Measurements from ENCODE around the gene CLOCK. TPM values are rescaled to one million over a fixed set of nuclear protein-coding genes. Genes with fewer than 3 reads are reported as not detected.

CLOCK gene
- total and polyA plus RNA-seq, 2 experiments from 2014 or later = 10.0 to 15.3 TPM

- no peak overlapping the region for H3K27ac ChIP-seq
- DNase-seq (ENCODE audit: low read depth in 1 of 2, low spot score in 1 of 2) = no peak
- no peak for TF ChIP-seq CTCF (IDR thresholded peaks at IDR 0.05; ENCODE audit: low read depth, low read length)
- no peaks in the 10 kb centered on the region for H3K4me1 ChIP-seq (ENCODE audit: low read depth)
- H3K36me3 ChIP-seq = no peaks in the 10 kb centered on the region
- H3K9me3 ChIP-seq (ENCODE audit: low read depth) = no peaks in the 10 kb centered on the region
- no peaks in the 10 kb centered on the region for H3K27me3 ChIP-seq
- H3K4me3 ChIP-seq = no peak overlapping the region
These were observed 48.7 kb downstream of the CLOCK start for GRCh38 chr4:55498051-55498450.

- DNase-seq (ENCODE audit: low read depth in 1 of 2, low spot score in 1 of 2) = peak in 1 of 2 donors; percentile 14
- H3K27me3 ChIP-seq = no peaks in the 10 kb centered on the region
- H3K4me1 ChIP-seq (ENCODE audit: low read depth) = no peaks in the 10 kb centered on the region
- H3K4me3 ChIP-seq = no peak overlapping the region
- H3K9me3 ChIP-seq (ENCODE audit: low read depth) = no peaks in the 10 kb centered on the region
- TF ChIP-seq CTCF (IDR thresholded peaks at IDR 0.05; ENCODE audit: low read depth, low read length) = no peak
- H3K27ac ChIP-seq = no peak overlapping the region
- H3K36me3 ChIP-seq = no peaks in the 10 kb centered on the region
These were observed 55.2 kb downstream of the CLOCK start for GRCh38 chr4:55491486-55491885.

GRCh38 chr4:55488716-55489115 is 58.0 kb downstream of the CLOCK start:
- Histone ChIP-seq H3K4me3 (no peak overlapping the region), H3K9me3 (ENCODE audit: low read depth) (no peaks in the 10 kb centered on the region), H3K27ac (no peak overlapping the region), H3K4me1 (ENCODE audit: low read depth) (peaks cover 3% of the 10 kb centered on the region), H3K36me3 (no peaks in the 10 kb centered on the region), H3K27me3 (no peaks in the 10 kb centered on the region)
- no peak for DNase-seq (ENCODE audit: low read depth in 1 of 2, low spot score in 1 of 2)
- no peak for TF ChIP-seq CTCF (IDR thresholded peaks at IDR 0.05; ENCODE audit: low read depth, low read length)

- no peak for DNase-seq (ENCODE audit: low read depth in 1 of 2, low spot score in 1 of 2)
- H3K4me1 ChIP-seq (ENCODE audit: low read depth) = peaks cover 18% of the 10 kb centered on the region
- TF ChIP-seq CTCF (IDR thresholded peaks at IDR 0.05; ENCODE audit: low read depth, low read length) = no peak
These were observed 60.9 kb downstream of the CLOCK start for GRCh38 chr4:55485821-55486220.

GRCh38 chr4:55483315-55483714 is 63.4 kb downstream of the CLOCK start:
- Histone ChIP-seq H3K27ac (peak overlapping the region; percentile 56), H3K27me3 (no peaks in the 10 kb centered on the region), H3K9me3 (ENCODE audit: low read depth) (no peaks in the 10 kb centered on the region), H3K4me1 (ENCODE audit: low read depth) (peaks cover 21% of the 10 kb centered on the region), H3K4me3 (no peak overlapping the region), H3K36me3 (no peaks in the 10 kb centered on the region)
- no peak for TF ChIP-seq CTCF (IDR thresholded peaks at IDR 0.05; ENCODE audit: low read depth, low read length)
- peak in 1 of 2 donors; percentile 29 for DNase-seq (ENCODE audit: low read depth in 1 of 2, low spot score in 1 of 2)

More at GRCh38 chr4:55485821-55486220, 60.9 kb downstream of the CLOCK start:
- no peaks in the 10 kb centered on the region for H3K27me3 ChIP-seq
- no peaks in the 10 kb centered on the region for H3K9me3 ChIP-seq (ENCODE audit: low read depth)
- no peaks in the 10 kb centered on the region for H3K36me3 ChIP-seq
- H3K4me3 ChIP-seq = no peak overlapping the region
- H3K27ac ChIP-seq = no peak overlapping the region

All from cardiac muscle cell (in vitro differentiated cells and primary cell).